ENCODE measurements around the gene UBE2D3.

- TF ChIP-seq POLR2A (IDR thresholded peaks at IDR 0.05) (no peak), CTCF (IDR thresholded peaks at IDR 0.05) (no peak)
Observed at GRCh38 chr4:102867278-102868152, 40.2 kb upstream of the UBE2D3 start.

Measured in right lobe of liver (tissue), 4 donors.